ES-I3 (cell line): ENCODE data around the gene APOL6.
"Not testable (repeated sequence)": the region's sequence is repeated elsewhere in the genome, so short reads cannot be mapped to it uniquely, and the experiment has no call there.

Experiments
- H3K36me3 ChIP-seq: 2 replicates; pipeline ENCODE4 v1.6.1; 2013; ENCODE audit warnings: mild to moderate bottlenecking, low read length, control low read depth, moderate library complexity; ENCODE audit not compliant: insufficient read depth
- H3K4me1 ChIP-seq: 2 replicates; pipeline ENCODE4 v1.6.1; 2013; ENCODE audit warnings: mild to moderate bottlenecking, control low read depth, low read length; ENCODE audit not compliant: insufficient read depth
- H3K9ac ChIP-seq: 2 replicates; pipeline ENCODE4 v1.6.1; 2013; ENCODE audit warnings: low read depth, mild to moderate bottlenecking, low read length, moderate library complexity
- H3K9me3 ChIP-seq: 2 replicates; pipeline ENCODE4 v1.6.1; 2013; ENCODE audit warnings: mild to moderate bottlenecking, low read length, moderate library complexity; ENCODE audit not compliant: control insufficient read depth, insufficient read depth

The APOL6 gene

DNA sequence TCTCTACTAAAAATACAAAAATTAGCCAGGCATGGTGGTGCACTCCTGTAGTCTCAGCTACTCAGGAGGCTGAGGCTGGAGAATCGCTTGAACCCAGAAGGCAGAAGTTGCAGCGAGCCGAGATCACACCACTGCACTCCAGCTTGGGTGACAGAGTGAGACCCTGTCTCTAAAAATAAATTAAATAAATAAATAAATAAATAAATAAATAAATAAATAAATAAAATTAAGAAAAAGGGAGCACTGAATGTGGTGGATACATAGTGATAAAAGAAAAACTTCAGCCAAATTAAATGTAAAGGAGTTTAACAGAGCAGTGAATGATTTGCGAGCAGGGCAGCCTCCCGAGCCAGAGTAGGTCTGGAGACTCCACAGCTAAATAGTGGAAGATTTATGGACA, 24.4 kb upstream of the APOL6 start:
- H3K4me1 ChIP-seq, result peaks cover 14% of the 10 kb centered on the region
- H3K36me3 ChIP-seq, H3K9me3 ChIP-seq, H3K9ac ChIP-seq: not testable (repeated sequence)

DNA sequence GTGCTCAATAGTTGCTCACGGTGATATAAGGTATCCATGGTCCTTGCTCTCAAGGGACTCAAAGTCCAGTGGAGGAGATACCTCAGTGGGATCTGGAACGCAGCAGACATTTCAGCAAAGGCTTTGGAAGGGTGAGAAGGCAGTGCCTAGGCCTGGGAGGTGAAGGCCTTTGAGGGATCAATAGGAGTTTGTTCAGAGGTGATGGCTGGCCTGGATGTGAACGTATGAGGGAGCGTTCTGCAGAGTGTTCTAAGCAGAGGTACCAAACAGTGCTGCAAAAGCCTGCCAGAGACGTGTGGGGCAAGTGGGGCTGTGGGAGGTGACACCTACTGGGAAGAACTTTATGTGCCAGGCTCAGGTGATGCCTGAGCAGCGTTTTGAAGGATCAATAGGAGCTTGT, 23.7 kb upstream of the APOL6 start:
- Histone ChIP-seq H3K4me1 (peaks cover 16% of the 10 kb centered on the region), H3K9ac (no peak overlapping the region), H3K9me3 (no peaks in the 10 kb centered on the region; the same call in 1 of the 2 replicates)

GRCh38 chr22:35625763-35626432, 22.3 kb upstream of the APOL6 start:
- Histone ChIP-seq H3K4me1 (peaks cover 19% of the 10 kb centered on the region), H3K9ac (no peak overlapping the region), H3K36me3 (no peaks in the 10 kb centered on the region), H3K9me3 (no peaks in the 10 kb centered on the region; the same call in 1 of the 2 replicates)

More for the DNA sequence above, 23.7 kb upstream of the APOL6 start:
- H3K36me3 ChIP-seq, result no peaks in the 10 kb centered on the region

DNA sequence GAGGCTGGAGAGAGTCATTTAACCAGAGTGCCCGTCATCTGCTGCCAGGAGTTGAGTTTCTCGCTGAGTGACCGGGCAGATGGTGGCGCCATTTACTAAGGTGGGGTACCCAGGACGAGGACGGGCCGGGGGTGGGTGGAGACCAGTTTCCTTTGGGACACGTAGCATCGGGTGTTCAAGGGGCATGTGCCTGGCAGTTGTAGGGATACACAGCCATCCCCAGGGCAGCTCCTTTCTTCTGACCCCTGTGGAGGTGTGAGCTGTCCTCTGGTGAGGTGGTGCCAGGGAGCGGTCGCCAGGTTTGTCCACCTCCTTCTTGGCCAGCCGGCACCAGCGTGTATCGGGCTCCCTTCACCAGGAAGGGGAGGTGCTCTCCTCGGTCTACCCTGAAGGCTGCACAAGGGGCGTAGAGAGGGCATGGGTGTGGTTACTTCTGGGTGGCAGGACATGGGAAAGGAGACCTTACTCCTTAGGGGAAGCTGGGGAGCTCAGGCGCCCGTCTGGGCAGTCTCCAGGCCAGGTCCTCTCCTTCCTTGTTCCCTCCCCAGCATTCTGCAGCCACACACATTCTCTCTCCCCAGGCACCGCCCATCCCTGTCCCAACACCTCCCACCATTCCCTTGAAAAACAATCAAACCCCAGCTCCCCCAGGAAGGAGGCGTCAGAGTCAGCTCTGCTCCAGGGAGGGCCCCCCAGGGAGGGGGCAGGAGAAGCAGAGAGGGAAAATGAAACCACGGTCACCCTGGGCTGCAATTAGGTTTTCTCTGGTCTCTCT, 20.8 kb upstream of the APOL6 start:
- Histone ChIP-seq H3K36me3 (no peaks in the 10 kb centered on the region), H3K4me1 (peaks cover 14% of the 10 kb centered on the region; the same call in 1 of the 2 replicates), H3K9me3 (no peaks in the 10 kb centered on the region; the same call in 1 of the 2 replicates), H3K9ac (peak overlapping the region; percentile 55)

- H3K9me3 ChIP-seq, result no peaks in the 10 kb centered on the region; the same call in 1 of the 2 replicates
- no peaks in the 10 kb centered on the region for H3K36me3 ChIP-seq
- H3K4me1 ChIP-seq, result peaks cover 11% of the 10 kb centered on the region; the same call in 1 of the 2 replicates
- no peak overlapping the region for H3K9ac ChIP-seq
These were observed 19.5 kb upstream of the APOL6 start for GRCh38 chr22:35628732-35629131.

GRCh38 chr22:35629406-35630216, 18.6 kb upstream of the APOL6 start:
- Histone ChIP-seq H3K36me3 (no peaks in the 10 kb centered on the region), H3K4me1 (peaks cover 14% of the 10 kb centered on the region; the same call in 1 of the 2 replicates), H3K9ac (no peak overlapping the region), H3K9me3 (no peaks in the 10 kb centered on the region; the same call in 1 of the 2 replicates)

DNA sequence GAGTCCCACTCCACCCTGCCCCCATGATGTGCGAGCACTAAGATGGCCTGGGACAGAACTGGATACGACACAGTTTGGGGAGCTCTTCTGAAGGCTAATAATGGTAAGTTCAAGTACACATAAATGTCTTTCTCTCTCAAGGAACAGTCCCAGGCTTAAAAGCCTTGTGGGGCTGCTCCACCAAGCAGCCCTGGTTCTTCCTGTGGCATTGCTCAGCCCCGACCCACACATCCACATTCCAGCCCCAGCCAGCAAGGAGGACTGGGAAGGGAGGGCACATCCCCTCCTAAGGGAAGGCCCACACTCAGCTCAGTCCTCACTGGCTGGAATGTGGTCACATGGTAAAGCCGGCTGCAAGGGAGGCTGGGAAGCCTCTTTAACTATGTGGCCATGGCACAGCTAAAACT, 17.9 kb upstream of the APOL6 start:
- Histone ChIP-seq H3K36me3 (no peaks in the 10 kb centered on the region), H3K9ac (no peak overlapping the region), H3K9me3 (no peaks in the 10 kb centered on the region; the same call in none of the 2 replicates), H3K4me1 (peaks cover 14% of the 10 kb centered on the region; the same call in 1 of the 2 replicates)

GRCh38 chr22:35630891-35631290, 17.4 kb upstream of the APOL6 start:
- Histone ChIP-seq H3K9me3 (no peaks in the 10 kb centered on the region; the same call in none of the 2 replicates), H3K4me1 (peaks cover 14% of the 10 kb centered on the region; the same call in 1 of the 2 replicates), H3K9ac (no peak overlapping the region)

GRCh38 chr22:35631597-35631996, 16.6 kb upstream of the APOL6 start:
- H3K36me3 ChIP-seq, result no peaks in the 10 kb centered on the region

More at GRCh38 chr22:35630891-35631290, 17.4 kb upstream of the APOL6 start:
- no peaks in the 10 kb centered on the region for H3K36me3 ChIP-seq

GRCh38 chr22:35632935-35633334, 15.3 kb upstream of the APOL6 start:
- Histone ChIP-seq H3K9me3 (no peaks in the 10 kb centered on the region; the same call in none of the 2 replicates), H3K36me3 (no peaks in the 10 kb centered on the region), H3K4me1 (peaks cover 14% of the 10 kb centered on the region; the same call in 1 of the 2 replicates), H3K9ac (no peak overlapping the region)

More at GRCh38 chr22:35631597-35631996, 16.6 kb upstream of the APOL6 start:
- Histone ChIP-seq H3K4me1 (peaks cover 14% of the 10 kb centered on the region; the same call in 1 of the 2 replicates), H3K9me3 (no peaks in the 10 kb centered on the region; the same call in none of the 2 replicates), H3K9ac (no peak overlapping the region)

DNA sequence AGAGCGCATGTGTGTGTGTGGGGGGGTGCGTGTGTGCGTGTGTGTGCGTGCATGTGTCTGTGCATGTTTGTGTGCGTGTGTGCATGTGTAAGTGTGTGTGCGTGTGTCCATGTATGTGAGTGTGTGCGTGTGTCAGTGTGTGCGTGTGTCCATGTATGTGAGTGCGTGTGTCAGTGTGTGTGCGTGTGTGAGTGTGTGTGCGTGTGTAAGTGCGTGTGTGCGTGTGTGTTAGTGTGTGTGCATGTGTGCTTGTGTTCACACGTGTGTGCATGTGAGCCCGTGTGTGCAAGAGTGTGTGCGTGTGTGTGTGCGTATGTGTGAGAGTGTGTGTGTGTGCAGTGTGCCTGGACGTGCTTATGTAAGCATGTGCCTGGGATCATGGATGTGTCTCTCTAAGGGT, 14.7 kb upstream of the APOL6 start:
- no peak overlapping the region for H3K9ac ChIP-seq
- H3K9me3 ChIP-seq, result no peaks in the 10 kb centered on the region; the same call in none of the 2 replicates
- no peaks in the 10 kb centered on the region for H3K36me3 ChIP-seq

DNA sequence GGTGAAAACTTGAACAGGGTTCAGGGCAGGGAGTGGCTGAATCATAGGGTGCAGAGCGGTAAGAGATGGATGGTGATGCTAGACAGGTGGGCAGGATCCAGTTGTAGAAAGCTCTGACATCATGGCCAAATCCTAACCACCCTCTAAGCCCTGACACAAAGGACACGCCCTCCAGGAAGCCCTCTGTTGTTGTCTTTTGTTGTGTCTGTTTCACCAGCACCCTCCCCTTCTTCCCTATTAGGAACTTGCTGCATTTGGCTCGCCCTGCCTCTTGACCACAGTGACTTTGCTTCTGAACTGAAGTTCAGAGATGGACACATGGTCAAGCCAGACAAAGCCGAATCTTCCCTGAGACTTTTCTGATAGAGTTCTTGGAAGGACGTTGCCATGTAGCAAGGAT, 14.2 kb upstream of the APOL6 start:
- H3K9me3 ChIP-seq, result no peaks in the 10 kb centered on the region; the same call in 1 of the 2 replicates
- no peak overlapping the region for H3K9ac ChIP-seq
- H3K36me3 ChIP-seq, result no peaks in the 10 kb centered on the region
- peaks cover 14% of the 10 kb centered on the region; the same call in 1 of the 2 replicates for H3K4me1 ChIP-seq

More for the DNA sequence above, 14.7 kb upstream of the APOL6 start:
- peaks cover 14% of the 10 kb centered on the region; the same call in 1 of the 2 replicates for H3K4me1 ChIP-seq

GRCh38 chr22:35634943-35635540, 13.2 kb upstream of the APOL6 start:
- no peak overlapping the region for H3K9ac ChIP-seq
- H3K9me3 ChIP-seq, result no peaks in the 10 kb centered on the region; the same call in 1 of the 2 replicates
- peaks cover 10% of the 10 kb centered on the region; the same call in 1 of the 2 replicates for H3K4me1 ChIP-seq
- no peaks in the 10 kb centered on the region for H3K36me3 ChIP-seq
